ENCODE data around the gene RNF112. TPM values are rescaled to one million over a fixed set of nuclear protein-coding genes. Genes with fewer than 3 reads are reported as not detected.

The RNF112 gene
- total RNA-seq, 3 donors from 2014 or later (not counting 1 experiment from before 2014, with no cell fraction given), result 1.0 to 5.1 (median 5.0) TPM

GRCh38 chr17:19387921-19388521 lies 23.0 kb upstream of the RNF112 start:
- H3K9me3 ChIP-seq (ENCODE audit: control insufficient read depth, insufficient read depth, low read length), result no peaks in the 10 kb centered on the region
- peaks cover 13% of the 10 kb centered on the region for H3K4me1 ChIP-seq (ENCODE audit: control insufficient read depth, insufficient read depth, low read length)
- H3K4me3 Mint-ChIP-seq, result peak overlapping the region; percentile 1
- H3K27ac ChIP-seq (ENCODE audit: low read length), result no peak overlapping the region
- no peak for TF ChIP-seq CTCF (IDR thresholded peaks at IDR 0.05)
- H3K36me3 Mint-ChIP-seq, result no peaks in the 10 kb centered on the region
- peak overlapping the region in 1 of 2 donors; percentile 13 for H3K27ac Mint-ChIP-seq
- no peak overlapping the region for H3K4me3 ChIP-seq (ENCODE audit: low read length)
- 100% methylated on average over 2 of the region's 2 CpGs for WGBS (ENCODE audit: insufficient coverage)
- H3K27me3 Mint-ChIP-seq (ENCODE audit: low read depth in 2 of 2), result peaks cover 0 to 3% of the 10 kb centered on the region in 2 donors
- DNase-seq (no peak), ATAC-seq (no peak)
- H3K9me3 Mint-ChIP-seq, result no peaks in the 10 kb centered on the region
- peaks cover 3% of the 10 kb centered on the region for H3K27me3 ChIP-seq (ENCODE audit: control insufficient read depth, insufficient read depth, low read length)
- H3K36me3 ChIP-seq (ENCODE audit: control insufficient read depth, insufficient read depth, low read length), result peaks cover 16% of the 10 kb centered on the region
- H3K4me1 Mint-ChIP-seq, result peaks cover 8 to 31% of the 10 kb centered on the region in 2 donors
- intact Hi-C loops (cut with micrococcal nuclease), result no loop called here

- no peak for ATAC-seq
- no peak for DNase-seq
- peaks cover 3% of the 10 kb centered on the region for H3K27me3 ChIP-seq (ENCODE audit: control insufficient read depth, insufficient read depth, low read length)
- TF ChIP-seq CTCF (IDR thresholded peaks at IDR 0.05), result no peak
- H3K27ac ChIP-seq (ENCODE audit: low read length), result no peak overlapping the region
- H3K4me1 ChIP-seq (ENCODE audit: control insufficient read depth, insufficient read depth, low read length), result peaks cover 13% of the 10 kb centered on the region
- WGBS (ENCODE audit: insufficient coverage), result 88% methylated on average over 5 of the region's 5 CpGs
- no peaks in the 10 kb centered on the region for H3K9me3 Mint-ChIP-seq
- no peaks in the 10 kb centered on the region for H3K9me3 ChIP-seq (ENCODE audit: control insufficient read depth, insufficient read depth, low read length)
- H3K4me3 Mint-ChIP-seq, result no peak overlapping the region
- H3K4me3 ChIP-seq (ENCODE audit: low read length), result no peak overlapping the region
- peaks cover 6% of the 10 kb centered on the region for H3K36me3 ChIP-seq (ENCODE audit: control insufficient read depth, insufficient read depth, low read length)
- peaks cover 0 to 3% of the 10 kb centered on the region in 2 donors for H3K27me3 Mint-ChIP-seq (ENCODE audit: low read depth in 2 of 2)
- no peaks in the 10 kb centered on the region for H3K36me3 Mint-ChIP-seq
- peaks cover 6 to 24% of the 10 kb centered on the region in 2 donors for H3K4me1 Mint-ChIP-seq
- no peak overlapping the region for H3K27ac Mint-ChIP-seq
- intact Hi-C loops (cut with micrococcal nuclease), result no loop called here
These were observed 21.9 kb upstream of the RNF112 start for GRCh38 chr17:19388791-19389785.

- Histone ChIP-seq H3K4me1 (ENCODE audit: control insufficient read depth, insufficient read depth, low read length) (peaks cover 13% of the 10 kb centered on the region), H3K4me3 (ENCODE audit: low read length) (no peak overlapping the region), H3K36me3 (ENCODE audit: control insufficient read depth, insufficient read depth, low read length) (no peaks in the 10 kb centered on the region), H3K27ac (ENCODE audit: low read length) (no peak overlapping the region), H3K27me3 (ENCODE audit: control insufficient read depth, insufficient read depth, low read length) (peaks cover 3% of the 10 kb centered on the region), H3K9me3 (ENCODE audit: control insufficient read depth, insufficient read depth, low read length) (no peaks in the 10 kb centered on the region)
- H3K4me1 Mint-ChIP-seq, result peaks cover 0 to 18% of the 10 kb centered on the region in 2 donors
- no peak overlapping the region for H3K27ac Mint-ChIP-seq
- peaks cover 0 to 3% of the 10 kb centered on the region in 2 donors for H3K27me3 Mint-ChIP-seq (ENCODE audit: low read depth in 2 of 2)
- H3K4me3 Mint-ChIP-seq, result no peak overlapping the region
- TF ChIP-seq CTCF (IDR thresholded peaks at IDR 0.05), result no peak
- H3K9me3 Mint-ChIP-seq, result no peaks in the 10 kb centered on the region
- H3K36me3 Mint-ChIP-seq, result no peaks in the 10 kb centered on the region
- DNase-seq (no peak), ATAC-seq (no peak)
- 93% methylated on average over 2 of the region's 2 CpGs for WGBS (ENCODE audit: insufficient coverage)
- intact Hi-C loops (cut with micrococcal nuclease), result no loop called here
These were observed 20.1 kb upstream of the RNF112 start for GRCh38 chr17:19390951-19391350.

Data from natural killer cell (primary cell).